ENCODE data around the gene PROC. TPM values are rescaled to one million over a fixed set of nuclear protein-coding genes. Genes with fewer than 3 reads are reported as not detected.
A peak's percentile ranks its signal among the peaks of the same experiment; 100 is the strongest.

Gene PROC
- total and polyA plus RNA-seq, 12 donors, result 0.10 to 0.16 TPM; not detected in 10

- 86 to 91% (median 89%) methylated on average over 16 of the region's 16 CpGs for WGBS, 4 donors
- Histone ChIP-seq H3K4me1 (replicated peaks in 1 of 2) (peaks cover 10 to 16% of the 10 kb centered on the region in 2 donors), H3K27me3 (peaks cover 21% of the 10 kb centered on the region), H3K36me3 (replicated peaks in 1 of 2) (no peaks in the 10 kb centered on the region), H3K4me3 (no peak overlapping the region), H3K27ac (no peak overlapping the region), H3K9me3 (replicated peaks in 1 of 3) (no peaks in the 10 kb centered on the region)
- peak in 1 of 7 donors; percentile 31 for DNase-seq
- TF ChIP-seq POLR2A (IDR thresholded peaks at IDR 0.05) (no peak), CTCF (IDR thresholded peaks at IDR 0.05) (no peak)
- intact Hi-C loops (cut with DNase I), result loop anchor here (5.0 to 10.0 kb wide), 2 partner anchors 49 to 51 kb away; no protein-coding TSS in a partner anchor
Measured at GRCh38 chr2:127425540-127426490, 7.6 kb downstream of the PROC start.

DNA sequence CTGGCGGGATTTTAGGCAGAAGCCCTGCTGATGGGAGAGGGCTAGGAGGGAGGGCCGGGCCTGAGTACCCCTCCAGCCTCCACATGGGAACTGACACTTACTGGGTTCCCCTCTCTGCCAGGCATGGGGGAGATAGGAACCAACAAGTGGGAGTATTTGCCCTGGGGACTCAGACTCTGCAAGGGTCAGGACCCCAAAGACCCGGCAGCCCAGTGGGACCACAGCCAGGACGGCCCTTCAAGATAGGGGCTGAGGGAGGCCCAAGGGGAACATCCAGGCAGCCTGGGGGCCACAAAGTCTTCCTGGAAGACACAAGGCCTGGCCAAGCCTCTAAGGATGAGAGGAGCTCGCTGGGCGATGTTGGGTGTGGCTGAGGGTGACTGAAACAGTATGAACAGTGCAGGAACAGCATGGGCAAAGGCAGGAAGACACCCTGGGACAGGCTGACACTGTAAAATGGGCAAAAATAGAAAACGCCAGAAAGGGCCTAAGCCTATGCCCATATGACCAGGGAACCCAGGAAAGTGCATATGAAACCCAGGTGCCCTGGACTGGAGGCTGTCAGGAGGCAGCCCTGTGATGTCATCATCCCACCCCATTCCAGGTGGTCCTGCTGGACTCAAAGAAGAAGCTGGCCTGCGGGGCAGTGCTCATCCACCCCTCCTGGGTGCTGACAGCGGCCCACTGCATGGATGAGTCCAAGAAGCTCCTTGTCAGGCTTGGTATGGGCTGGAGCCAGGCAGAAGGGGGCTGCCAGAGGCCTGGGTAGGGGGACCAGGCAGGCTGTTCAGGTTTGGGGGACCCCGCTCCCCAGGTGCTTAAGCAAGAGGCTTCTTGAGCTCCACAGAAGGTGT, 8.5 kb downstream of the PROC start:
- H3K4me3 ChIP-seq, result no peak overlapping the region
- H3K4me1 ChIP-seq (replicated peaks in 1 of 2), result peaks cover 10 to 16% of the 10 kb centered on the region in 2 donors
- intact Hi-C loops (cut with DNase I), result loop anchor here (5.0 to 10.0 kb wide), 2 partner anchors 48 to 51 kb away; no protein-coding TSS in a partner anchor
- no peak for TF ChIP-seq POLR2A (IDR thresholded peaks at IDR 0.05)
- TF ChIP-seq CTCF (IDR thresholded peaks at IDR 0.05), result no peak
- no peak overlapping the region for H3K27ac ChIP-seq
- H3K27me3 ChIP-seq, result peaks cover 21% of the 10 kb centered on the region
- H3K9me3 ChIP-seq (replicated peaks in 1 of 3), result no peaks in the 10 kb centered on the region
- peak in 1 of 7 donors; percentile 33 for DNase-seq
- 87 to 92% (median 90%) methylated on average over 8 to 10 of the region's 10 CpGs for WGBS, 4 donors
- H3K36me3 ChIP-seq (replicated peaks in 1 of 2), result no peaks in the 10 kb centered on the region

- peaks cover 16% of the 10 kb centered on the region for H3K27me3 ChIP-seq
- WGBS, 4 donors, result 77 to 94% (median 83%) methylated on average over 3 to 7 of the region's 7 CpGs
- intact Hi-C loops (cut with DNase I), result loop anchor here (5.0 to 10.0 kb wide), 2 partner anchors 47 to 50 kb away; no protein-coding TSS in a partner anchor
Measured at GRCh38 chr2:127427376-127428056, 9.3 kb downstream of the PROC start.

More at GRCh38 chr2:127427376-127428056, 9.3 kb downstream of the PROC start:
- no peak overlapping the region for H3K4me3 ChIP-seq
- H3K36me3 ChIP-seq (replicated peaks in 1 of 2), result no peaks in the 10 kb centered on the region
- no peak overlapping the region for H3K27ac ChIP-seq
- TF ChIP-seq CTCF (IDR thresholded peaks at IDR 0.05) (no peak), POLR2A (IDR thresholded peaks at IDR 0.05) (no peak)
- DNase-seq, result peak in 1 of 7 donors; percentile 14
- H3K4me1 ChIP-seq (replicated peaks in 1 of 2), result peaks cover 10 to 15% of the 10 kb centered on the region in 2 donors
- no peaks in the 10 kb centered on the region for H3K9me3 ChIP-seq (replicated peaks in 1 of 3)

All from adrenal gland (tissue), 12 donors.